ENCODE data around the gene RASGRF1. TPM values are rescaled to one million over a fixed set of nuclear protein-coding genes. Genes with fewer than 3 reads are reported as not detected.

Gene RASGRF1
- polyA plus RNA-seq, 1 donor (not counting 4 experiments of a cell fraction or from before 2014, with no cell fraction given) = 0.08 TPM

GRCh38 chr15:79083154-79083553 lies 7.4 kb downstream of the RASGRF1 start:
- Histone ChIP-seq H4K20me1 (ENCODE audit: control insufficient read depth, extremely low read depth, insufficient read depth, low read length) (no peaks in the 10 kb centered on the region), H3K27me3 (ENCODE audit: control insufficient read depth, extremely low read depth, insufficient read depth, low read length) (peaks cover 19% of the 10 kb centered on the region), H3K4me3 (ENCODE audit: control insufficient read depth in 2 of 3, extremely low read depth in 1 of 3, insufficient read depth in 2 of 3, low read depth in 1 of 3, low read length in 3 of 3) (no peak overlapping the region), H3K9me1 (ENCODE audit: control insufficient read depth, extremely low read depth, insufficient read depth, low read length) (no peaks in the 10 kb centered on the region), H3K4me1 (ENCODE audit: control insufficient read depth, extremely low read depth, insufficient read depth, low read length) (no peaks in the 10 kb centered on the region), H2AFZ (ENCODE audit: control insufficient read depth, low read length) (no peak overlapping the region), H3K79me2 (ENCODE audit: control insufficient read depth, insufficient read depth, low read length) (no peaks in the 10 kb centered on the region), H3K9ac (ENCODE audit: control insufficient read depth, extremely low read depth, insufficient read depth, low read length) (no peak overlapping the region), H3K27ac (ENCODE audit: control insufficient read depth, insufficient read depth, low read length) (no peak overlapping the region), H3K36me3 (ENCODE audit: control insufficient read depth in 2 of 2, extremely low read depth in 1 of 2, insufficient read depth in 2 of 2, low read length in 2 of 2) (no peaks in the 10 kb centered on the region), H3K4me2 (ENCODE audit: control insufficient read depth, extremely low read depth, insufficient read depth, low read depth, low read length) (no peak overlapping the region), H3K9me3 (ENCODE audit: control insufficient read depth, low read depth, low read length) (no peaks in the 10 kb centered on the region)
- TF ChIP-seq CTCF (optimal IDR thresholded peaks at IDR 0.05 in 1 of 3, IDR thresholded peaks at IDR 0.05 in 1 of 3, conservative IDR thresholded peaks at IDR 0.05 in 1 of 3; ENCODE audit: extremely low read depth in 1 of 3, insufficient read depth in 2 of 3, low read length in 3 of 3) (no peak), EZH2 (IDR thresholded peaks at IDR 0.05; ENCODE audit: low read length) (no peak)
- dilution Hi-C loops (cut with MboI; ENCODE audit: extremely low pct_ligation_motif_present, low sequenced_read_pairs) = no loop called here
- DNase-seq (ENCODE audit: low read depth, low spot score) (no peak), FAIRE-seq (no peak)

DNA sequence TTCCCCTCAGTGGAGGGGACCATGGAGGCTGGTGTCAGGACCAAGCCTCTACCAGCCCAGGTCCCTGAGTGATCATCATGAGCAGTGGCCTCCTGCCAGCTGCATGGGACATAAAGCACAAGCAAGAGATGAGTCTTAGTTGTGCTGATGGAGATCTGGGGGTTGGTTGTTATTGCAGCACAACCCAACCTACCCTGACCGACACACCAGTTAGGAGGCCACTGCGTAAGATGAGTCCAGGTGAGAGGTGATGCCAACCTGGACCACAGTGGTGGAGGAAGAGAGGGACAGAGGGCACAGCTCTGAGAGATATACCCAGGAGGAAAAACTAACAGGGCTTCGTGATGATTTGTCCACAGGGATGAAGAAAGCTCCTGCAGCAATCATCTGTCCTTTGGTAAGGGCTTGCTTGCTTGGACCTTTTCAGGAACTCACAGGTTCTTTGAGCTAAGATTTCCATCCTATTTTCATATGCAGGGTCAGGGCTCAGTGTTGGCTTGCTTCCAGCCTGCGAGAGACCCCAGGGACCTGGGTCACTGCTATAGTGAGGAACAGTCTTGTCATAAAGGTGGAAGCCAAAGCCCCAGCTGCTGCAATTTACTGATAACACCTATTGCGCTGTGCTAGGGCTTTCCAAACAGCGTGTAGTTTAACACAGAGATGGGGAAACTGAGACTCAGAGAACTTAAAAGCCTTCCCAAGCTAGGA lies 8.1 kb downstream of the RASGRF1 start:
- FAIRE-seq (no peak), DNase-seq (ENCODE audit: low read depth, low spot score) (no peak)
- Histone ChIP-seq H3K27ac (ENCODE audit: control insufficient read depth, insufficient read depth, low read length) (no peak overlapping the region), H3K9me1 (ENCODE audit: control insufficient read depth, extremely low read depth, insufficient read depth, low read length) (no peaks in the 10 kb centered on the region), H4K20me1 (ENCODE audit: control insufficient read depth, extremely low read depth, insufficient read depth, low read length) (no peaks in the 10 kb centered on the region), H3K4me2 (ENCODE audit: control insufficient read depth, extremely low read depth, insufficient read depth, low read depth, low read length) (no peak overlapping the region), H3K79me2 (ENCODE audit: control insufficient read depth, insufficient read depth, low read length) (no peaks in the 10 kb centered on the region), H3K9ac (ENCODE audit: control insufficient read depth, extremely low read depth, insufficient read depth, low read length) (no peak overlapping the region), H2AFZ (ENCODE audit: control insufficient read depth, low read length) (no peak overlapping the region), H3K4me3 (ENCODE audit: control insufficient read depth in 2 of 3, extremely low read depth in 1 of 3, insufficient read depth in 2 of 3, low read depth in 1 of 3, low read length in 3 of 3) (no peak overlapping the region), H3K36me3 (ENCODE audit: control insufficient read depth in 2 of 2, extremely low read depth in 1 of 2, insufficient read depth in 2 of 2, low read length in 2 of 2) (no peaks in the 10 kb centered on the region), H3K9me3 (ENCODE audit: control insufficient read depth, low read depth, low read length) (no peaks in the 10 kb centered on the region), H3K27me3 (ENCODE audit: control insufficient read depth, extremely low read depth, insufficient read depth, low read length) (peaks cover 19% of the 10 kb centered on the region), H3K4me1 (ENCODE audit: control insufficient read depth, extremely low read depth, insufficient read depth, low read length) (no peaks in the 10 kb centered on the region)
- dilution Hi-C loops (cut with MboI; ENCODE audit: extremely low pct_ligation_motif_present, low sequenced_read_pairs) = no loop called here
- TF ChIP-seq CTCF (optimal IDR thresholded peaks at IDR 0.05 in 1 of 3, IDR thresholded peaks at IDR 0.05 in 1 of 3, conservative IDR thresholded peaks at IDR 0.05 in 1 of 3; ENCODE audit: extremely low read depth in 1 of 3, insufficient read depth in 2 of 3, low read length in 3 of 3) = no peak
- TF ChIP-seq EZH2 (IDR thresholded peaks at IDR 0.05; ENCODE audit: low read length) = no peak
